K562 (cell line): ENCODE results near the gene ARHGEF16. TPM values are rescaled to one million over a fixed set of nuclear protein-coding genes. Genes with fewer than 3 reads are reported as not detected.

Source experiments
- ATAC-seq: fragments of 200-7000 bp; cut with Tn5 transposase; 3 replicates; pipeline ENCODE4 v1.9.1; 2020; ENCODE audit warnings: moderate library complexity
- BruUV-seq: library from RNA; stranded (reverse); fragments of 400-500 nt; replicated peaks from 2 replicates; lab custom pipeline; 2021; lab: Mats Ljungman, UMichigan
- CTCF ChIA-PET: fragments of 300-600 bp; formaldehyde crosslinking; extraction: SDS; loops from one replicate; lab custom pipeline; 2021; ENCODE audit warnings: low intra/inter-chr PET ratio; lab: Yijun Ruan, JAX
- POLR2A ChIA-PET: fragments of 300-600, 350-650 bp; sonication (Branson Sonifier 250); formaldehyde crosslinking; extraction: SDS; loops from one replicate; lab custom pipeline; 2021; ENCODE audit warnings: antibody characterized with exemption, inconsistent platforms; lab: Yijun Ruan, JAX
- DNase-seq, 4 experiments: peaks; one replicate each; pipeline versions ENCODE4 v3.0.0 to v3.0.0-alpha.2; 2011 to 2018; ENCODE audit warnings: low spot score in 3 of 4, mixed read lengths in 3 of 4; ENCODE audit errors: extremely low read depth in 1 of 4
- FAIRE-seq: peaks from 2 replicates; lab custom pipeline; 2011; peaks lifted over from hg19 to GRCh38; lab: Jason Lieb, UNC
- H2AFZ ChIP-seq: 2 replicates; pipeline ENCODE4 v1.6.0; 2011; ENCODE audit warnings: low read depth, low read length, control low read depth, inconsistent platforms
- H3K27ac ChIP-seq: fragments of 200-600 bp; 3 replicates; pipeline ENCODE4 v1.8.0; 2011; ENCODE audit warnings: low read depth, mild to moderate bottlenecking, control low read depth, inconsistent platforms, low read length, moderate library complexity, mixed read lengths; ENCODE audit errors: extremely low read depth
- H3K27me3 ChIP-seq, 2 experiments: fragments of 300-600 bp in 1 of 2; 2 replicates in 1 of 2; 3 replicates in 1 of 2; pipeline versions ENCODE4 v1.6.0 to v1.8.0; 2011; ENCODE audit warnings: inconsistent platforms in 2 of 2, low read length in 2 of 2, mild to moderate bottlenecking in 1 of 2, mixed read lengths in 1 of 2, moderate library complexity in 1 of 2; ENCODE audit not compliant: control insufficient read depth in 2 of 2, insufficient read depth in 2 of 2
- H3K36me3 ChIP-seq: fragments of 300-600 bp; 3 replicates; pipeline ENCODE4 v1.8.0; 2011; ENCODE audit warnings: mild to moderate bottlenecking, low read length, inconsistent platforms; ENCODE audit not compliant: control insufficient read depth, insufficient read depth
- H3K4me1 ChIP-seq, 2 experiments: fragments of 200-600 bp in 1 of 2; replicated peaks in 1 of 2; 2 replicates in 1 of 2; 3 replicates in 1 of 2; pipeline versions ENCODE4 v1.5.1 to v1.8.0; 2011; ENCODE audit warnings: inconsistent platforms in 2 of 2, low read length in 2 of 2, mild to moderate bottlenecking in 1 of 2, mixed read lengths in 1 of 2, moderate library complexity in 1 of 2; ENCODE audit not compliant: control insufficient read depth in 2 of 2, insufficient read depth in 2 of 2
- H3K4me2 ChIP-seq: 2 replicates; pipeline ENCODE4 v1.6.1; 2011; ENCODE audit warnings: low read length, control low read depth, inconsistent platforms, mixed read lengths; ENCODE audit not compliant: insufficient read depth
- H3K4me3 ChIP-seq: fragments of 200-600 bp; sonication (generic), shearing (Covaris generic); 2 replicates; pipeline ENCODE4 v1.5.1; 2016; ENCODE audit warnings: control low read depth, inconsistent platforms
- H3K79me2 ChIP-seq: fragments of 200-600 bp; 3 replicates; pipeline ENCODE4 v1.8.0; 2011; ENCODE audit warnings: low read length, inconsistent platforms; ENCODE audit not compliant: control insufficient read depth, insufficient read depth
- H3K9ac ChIP-seq, 2 experiments: 2 replicates each; pipeline versions ENCODE4 v1.6.0 to v1.6.1; 2011; ENCODE audit warnings: low read depth in 2 of 2, low read length in 2 of 2, control low read depth in 1 of 2, inconsistent platforms in 1 of 2, mild to moderate bottlenecking in 1 of 2, mixed read lengths in 1 of 2; ENCODE audit not compliant: insufficient read depth in 1 of 2
- H3K9me1 ChIP-seq: one replicate; pipeline ENCODE4 v1.6.0; 2011; ENCODE audit warnings: inconsistent platforms, mild to moderate bottlenecking, low read length, moderate library complexity; ENCODE audit not compliant: control insufficient read depth, insufficient read depth
- H3K9me3 ChIP-seq: replicated peaks from 2 replicates; pipeline ENCODE4 v1.5.1; 2011; ENCODE audit warnings: low read depth, low read length, inconsistent platforms; ENCODE audit not compliant: control insufficient read depth, insufficient read depth
- H4K20me1 ChIP-seq: replicated peaks from 2 replicates; pipeline ENCODE4 v1.6.1; 2011; ENCODE audit warnings: low read length, inconsistent platforms, mixed read lengths; ENCODE audit not compliant: control insufficient read depth, insufficient read depth
- MIER1 ChIP-seq: fragments of 450-650 bp; IDR thresholded peaks from 2 replicates; pipeline ENCODE4 v1.6.1; 2016; ENCODE audit warnings: antibody characterized with exemption, mild to moderate bottlenecking, low read depth
- MTA1 ChIP-seq: fragments of 450-650 bp; IDR thresholded peaks from 2 replicates; pipeline ENCODE4 v1.6.1; 2017; ENCODE audit warnings: borderline replicate concordance
- PTBP1 ChIP-seq: fragments of 200-400 bp; formaldehyde crosslinking; IDR thresholded peaks from 2 replicates; pipeline ENCODE4 v1.6.1; 2017; ENCODE audit warnings: low read depth, low read length
- ZFP36 ChIP-seq: fragments of 150-350 bp; IDR thresholded peaks from 2 replicates; pipeline ENCODE4 v1.6.1; 2018; ENCODE audit warnings: low read length, low read depth; ENCODE audit not compliant: partially characterized antibody
- WGBS: fragments of 100-300 bp; shearing (Covaris generic); methylation state at CpG from one replicate; pipeline ENCODE4 v1.1.6; 2016; ENCODE audit warnings: low coverage, mixed read lengths; ENCODE audit not compliant: insufficient coverage; ENCODE audit errors: missing lambda C conversion rate; 5-methylcytosine and 5-hydroxymethylcytosine counted together
- in situ Hi-C: fragments of 300-500 bp; cut with MboI; formaldehyde crosslinking; loops from 4 replicates; pipeline ENCODE4 v1.15.0; 2018; ENCODE audit warnings: inconsistent platforms, mixed read lengths
- intact Hi-C: fragments of 100-400 bp; cut with micrococcal nuclease; formaldehyde crosslinking; loops from 2 replicates; pipeline ENCODE4 v1.14.2; 2022
- polyA plus RNA-seq, 8 experiments: library from polyadenylated mRNA; depleted of rRNA in 4 of 8; stranded (reverse) in 5 of 8; unstranded in 3 of 8; fragments of >200 nt; fragmentation: Nextera tagmentation in 2 of 8; fragmentation: Illumina TruSeq in 1 of 8; extraction: Ambion mirVana in 2 of 8; extraction: Trizol in 1 of 8; gene quantifications; 2 replicates each; pipeline versions ENCODE4 v1.2.1 to v1.2.3, GENCODE V29; 2011 to 2014; ENCODE audit warnings: inconsistent platforms in 1 of 8, missing spikeins in 1 of 8
- total RNA-seq, 7 experiments: library from RNA; depleted of rRNA in 6 of 7; stranded (reverse); fragments of >200 nt in 6 of 7; fragmentation: Illumina TruSeq in 2 of 7; extraction: Trizol in 2 of 7; gene quantifications; 2 replicates each; pipeline versions ENCODE4 v1.2.1 to v1.2.3, GENCODE V29; 2011 to 2021; ENCODE audit warnings: low replicate concordance in 1 of 7
- TF ChIP-seq, protein P1 (sequence below), 2 experiments: IDR thresholded peaks; 2 replicates each; pipeline ENCODE4 v1.6.1; 2012; ENCODE audit warnings: improper control_type of control experiment in 2 of 2, low read depth in 2 of 2, low read length in 2 of 2, borderline replicate concordance in 1 of 2

Gene ARHGEF16
- total and polyA plus RNA-seq, 9 of the 15 experiments (the other 6 are each of a cell fraction or from before 2014, with no cell fraction given), result 0.15 to 1.2 (median 0.49) TPM; not detected in 2

DNA sequence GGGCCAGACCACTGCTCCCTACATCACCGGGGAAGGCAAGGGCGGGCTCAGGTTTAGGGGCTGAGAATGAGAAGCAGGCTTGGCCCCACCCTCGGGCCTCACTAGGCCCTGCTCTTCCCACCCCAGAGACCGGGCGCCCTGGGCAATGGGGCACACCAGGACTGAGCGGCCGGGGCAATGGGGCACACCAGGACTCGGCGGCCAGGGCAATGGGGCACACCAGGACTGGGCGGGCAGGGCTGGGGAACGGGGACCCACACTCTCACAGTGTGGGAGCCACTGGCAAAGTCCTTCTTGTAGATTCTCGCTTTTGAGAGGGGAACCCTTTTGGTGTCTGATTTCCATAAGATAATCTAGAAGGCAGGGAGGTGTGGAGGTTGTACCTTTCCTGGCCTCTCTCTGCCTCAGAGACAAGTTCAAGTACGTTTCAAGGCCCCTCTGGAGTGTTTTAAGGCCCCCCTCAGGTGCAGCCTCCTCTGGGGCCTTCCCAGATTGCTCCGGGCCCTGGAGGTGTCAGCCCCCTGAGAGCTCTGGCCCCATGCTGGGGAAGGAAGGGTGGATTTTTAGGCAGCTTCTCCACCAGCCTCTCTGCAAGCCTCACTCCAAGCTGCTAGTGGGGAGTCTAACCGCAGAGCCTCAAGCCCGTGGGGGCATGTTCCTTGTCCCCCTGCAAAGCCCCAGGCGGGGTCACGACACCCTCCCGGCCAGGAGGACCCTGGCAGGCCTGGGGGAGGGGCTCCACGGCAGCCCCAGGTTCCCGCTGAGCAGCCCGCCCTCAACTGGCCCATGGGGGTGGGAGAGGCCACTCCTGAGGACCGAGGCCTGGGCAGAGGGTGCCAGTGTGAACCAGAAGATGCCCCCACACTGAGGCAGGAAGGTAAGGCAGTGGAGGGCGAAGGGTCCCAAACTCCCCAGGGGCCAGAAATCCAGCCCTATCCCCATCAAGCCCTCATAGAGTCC lies 66.2 kb downstream of the ARHGEF16 start:
- POLR2A ChIA-PET, result interaction anchor here (0.7 kb wide), 1 partner anchor 101 kb away, joined by 3 read pairs; no protein-coding TSS in a partner anchor
- no TSS peak for BruUV-seq
- peaks cover 13 to 70% of the 10 kb centered on the region in 2 experiments; a peak in 3 of 5 replicates for H3K27me3 ChIP-seq
- no peaks in the 10 kb centered on the region for H3K79me2 ChIP-seq
- H3K9ac ChIP-seq, result no peak overlapping the region; a peak in 1 of 4 replicates
- no peak overlapping the region for H3K4me2 ChIP-seq
- FAIRE-seq, result no peak
- no peak overlapping the region for H2AFZ ChIP-seq
- ATAC-seq, result no peak
- no peak overlapping the region for H3K27ac ChIP-seq
- in situ Hi-C loops, result no loop called here
- peaks cover 10% of the 10 kb centered on the region for H4K20me1 ChIP-seq
- no peaks in the 10 kb centered on the region; the same call in 1 of the 2 replicates for H3K9me3 ChIP-seq
- TF ChIP-seq PTBP1 (peak; percentile 98), ZFP36 (peak; percentile 74), MIER1 (peak; percentile 97), MTA1 (no peak)
- TF ChIP-seq, protein P1, sequence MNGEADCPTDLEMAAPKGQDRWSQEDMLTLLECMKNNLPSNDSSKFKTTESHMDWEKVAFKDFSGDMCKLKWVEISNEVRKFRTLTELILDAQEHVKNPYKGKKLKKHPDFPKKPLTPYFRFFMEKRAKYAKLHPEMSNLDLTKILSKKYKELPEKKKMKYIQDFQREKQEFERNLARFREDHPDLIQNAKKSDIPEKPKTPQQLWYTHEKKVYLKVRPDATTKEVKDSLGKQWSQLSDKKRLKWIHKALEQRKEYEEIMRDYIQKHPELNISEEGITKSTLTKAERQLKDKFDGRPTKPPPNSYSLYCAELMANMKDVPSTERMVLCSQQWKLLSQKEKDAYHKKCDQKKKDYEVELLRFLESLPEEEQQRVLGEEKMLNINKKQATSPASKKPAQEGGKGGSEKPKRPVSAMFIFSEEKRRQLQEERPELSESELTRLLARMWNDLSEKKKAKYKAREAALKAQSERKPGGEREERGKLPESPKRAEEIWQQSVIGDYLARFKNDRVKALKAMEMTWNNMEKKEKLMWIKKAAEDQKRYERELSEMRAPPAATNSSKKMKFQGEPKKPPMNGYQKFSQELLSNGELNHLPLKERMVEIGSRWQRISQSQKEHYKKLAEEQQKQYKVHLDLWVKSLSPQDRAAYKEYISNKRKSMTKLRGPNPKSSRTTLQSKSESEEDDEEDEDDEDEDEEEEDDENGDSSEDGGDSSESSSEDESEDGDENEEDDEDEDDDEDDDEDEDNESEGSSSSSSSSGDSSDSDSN (IDR thresholded peaks at IDR 0.05; ENCODE audit: borderline replicate concordance in 1 of 2, low read depth in 2 of 2, low read length in 2 of 2), result 0 out of 4 replicates have a peak, but pooled peaks of 1 of the 2 experiments have one; percentile 31
- TF ChIP-seq, all 486 proteins: peak for 4
- no peaks in the 10 kb centered on the region for H3K36me3 ChIP-seq
- DNase-seq, result no peak
- no peak overlapping the region for H3K4me3 ChIP-seq
- peaks cover 0 to 46% of the 10 kb centered on the region in 2 experiments; a peak in 2 of 5 replicates for H3K4me1 ChIP-seq
- 4% methylated on average over 22 of the region's 24 CpGs for WGBS
- CTCF ChIA-PET, result no interaction called here
- no peaks in the 10 kb centered on the region for H3K9me1 ChIP-seq
- intact Hi-C loops, result no loop called here
